PC-9 (cell line): ENCODE measurements around the gene MPPED2. TPM values are rescaled to one million over a fixed set of nuclear protein-coding genes. Genes with fewer than 3 reads are reported as not detected.

ENCODE experiments used
- BruUV-seq: library from RNA; stranded (reverse); fragments of 400-500 nt; replicated peaks from 2 replicates; lab custom pipeline; 2021; lab: Mats Ljungman, UMichigan
- CTCF ChIA-PET: fragments of 300-600 bp; sonication (Branson Sonifier 250); formaldehyde crosslinking; loops from one replicate; lab custom pipeline; 2022; ENCODE audit warnings: antibody characterized with exemption; lab: Charles Lee
- POLR2A ChIA-PET: fragments of 300-600 bp; sonication (Branson Sonifier 250); formaldehyde crosslinking; loops from one replicate; lab custom pipeline; 2022; ENCODE audit warnings: antibody characterized with exemption; ENCODE audit not compliant: unreplicated experiment; lab: Charles Lee
- DNase-seq, 2 experiments: peaks; one replicate each; pipeline versions ENCODE4 v3.0.0 to v3.0.0-alpha.2; 2015 to 2022; ENCODE audit warnings: mixed read lengths in 1 of 2
- H2AFZ ChIP-seq: fragments of 200-600 bp; sonication (generic); 2 replicates; pipeline ENCODE4 v1.8.1; 2017; ENCODE audit warnings: antibody characterized with exemption
- H3F3A ChIP-seq: fragments of 200-600 bp; sonication (generic); 2 replicates; pipeline ENCODE4 v1.8.1; 2017; ENCODE audit warnings: antibody characterized with exemption, mild to moderate bottlenecking, low read depth; ENCODE audit not compliant: insufficient read depth
- H3K27ac ChIP-seq: fragments of 200-600 bp; sonication (generic); 2 replicates; pipeline ENCODE4 v1.6.1; 2016; ENCODE audit warnings: mixed run types
- H3K27me3 ChIP-seq: fragments of 200-600 bp; sonication (generic); 2 replicates; pipeline ENCODE4 v1.6.1; 2016; ENCODE audit warnings: low read depth, mixed run types; ENCODE audit not compliant: insufficient read depth
- H3K36me3 ChIP-seq: fragments of 200-600 bp; sonication (generic); 2 replicates; pipeline ENCODE4 v1.6.1; 2016; ENCODE audit warnings: low read depth, mixed run types
- H3K4me1 ChIP-seq: fragments of 200-600 bp; sonication (generic); replicated peaks from 2 replicates; pipeline ENCODE4 v1.6.1; 2016; ENCODE audit warnings: mixed run types; ENCODE audit not compliant: insufficient read depth
- H3K4me2 ChIP-seq: fragments of 200-600 bp; sonication (generic); 2 replicates; pipeline ENCODE4 v1.6.1; 2017; ENCODE audit warnings: mixed run types
- H3K4me3 ChIP-seq: fragments of 200-600 bp; sonication (generic); 2 replicates; pipeline ENCODE4 v1.6.1; 2016; ENCODE audit warnings: mixed run types
- H3K79me2 ChIP-seq: fragments of 200-600 bp; sonication (generic); 2 replicates; pipeline ENCODE4 v1.6.1; 2017; ENCODE audit warnings: low read depth, mixed run types
- H3K9me2 ChIP-seq: fragments of 200-600 bp; sonication (generic); 2 replicates; pipeline ENCODE4 v1.8.1; 2017; ENCODE audit warnings: mild to moderate bottlenecking; ENCODE audit not compliant: insufficient read depth
- H3K9me3 ChIP-seq: fragments of 200-600 bp; sonication (generic); 2 replicates; pipeline ENCODE4 v1.8.1; 2016; ENCODE audit warnings: low read depth; ENCODE audit not compliant: insufficient read depth
- H4K20me1 ChIP-seq: fragments of 200-600 bp; sonication (generic); 2 replicates; pipeline ENCODE4 v1.8.1; 2017; ENCODE audit not compliant: insufficient read depth
- EZH2 ChIP-seq: fragments of 200-600 bp; sonication (generic); IDR thresholded peaks from 2 replicates; pipeline ENCODE4 v1.8.0; 2017; ENCODE audit warnings: antibody characterized with exemption, low read depth
- intact Hi-C: fragments of 100-400 bp; cut with micrococcal nuclease; formaldehyde crosslinking; loops from one replicate; pipeline ENCODE4 v1.10.0; 2022; ENCODE audit not compliant: unreplicated experiment
- total RNA-seq: library from RNA; stranded (reverse); gene quantifications from 2 replicates; pipeline ENCODE4 v1.2.3, GENCODE V29; 2021
- TF ChIP-seq, protein P1 (sequence below): fragments of 200-600 bp; sonication (generic); conservative IDR thresholded peaks from 2 replicates; pipeline ENCODE4 v1.6.1; 2017; ENCODE audit warnings: mixed run types, antibody characterized with exemption, mild to moderate bottlenecking, moderate library complexity

MPPED2 gene
- total RNA-seq, 1 experiment from 2014 or later = not detected

DNA sequence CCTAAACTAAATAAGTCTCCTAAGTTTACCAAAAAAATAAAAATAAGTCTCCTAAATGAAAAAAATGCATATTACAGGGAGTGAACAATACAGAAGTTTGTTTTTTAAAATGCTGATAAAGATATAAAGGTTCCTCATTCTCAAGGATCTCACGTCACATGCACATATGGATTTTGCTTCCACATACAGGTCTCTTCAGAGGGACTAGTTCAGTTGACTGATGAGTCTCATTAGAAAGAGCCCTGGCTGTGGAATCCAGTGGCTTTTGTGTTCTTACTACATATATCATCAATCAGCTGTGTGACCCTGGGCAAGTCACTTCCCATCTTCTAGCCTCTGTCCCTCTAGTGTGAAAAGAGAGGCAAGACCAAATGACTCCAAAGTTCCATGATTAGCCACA, 43.1 kb downstream of the MPPED2 start:
- no peaks in the 10 kb centered on the region for H3K27me3 ChIP-seq
- CTCF ChIA-PET = no interaction called here
- no peak overlapping the region for H2AFZ ChIP-seq
- POLR2A ChIA-PET = no interaction called here
- H3K9me2 ChIP-seq = no peaks in the 10 kb centered on the region
- H3K9me3 ChIP-seq = no peaks in the 10 kb centered on the region
- H3K4me2 ChIP-seq = no peak overlapping the region
- H3K79me2 ChIP-seq = no peaks in the 10 kb centered on the region
- H3K36me3 ChIP-seq = no peaks in the 10 kb centered on the region
- H4K20me1 ChIP-seq = no peaks in the 10 kb centered on the region
- H3K27ac ChIP-seq = no peak overlapping the region
- H3F3A ChIP-seq = no peaks in the 10 kb centered on the region
- H3K4me1 ChIP-seq = no peaks in the 10 kb centered on the region
- no TSS peak for BruUV-seq
- TF ChIP-seq, protein P1, sequence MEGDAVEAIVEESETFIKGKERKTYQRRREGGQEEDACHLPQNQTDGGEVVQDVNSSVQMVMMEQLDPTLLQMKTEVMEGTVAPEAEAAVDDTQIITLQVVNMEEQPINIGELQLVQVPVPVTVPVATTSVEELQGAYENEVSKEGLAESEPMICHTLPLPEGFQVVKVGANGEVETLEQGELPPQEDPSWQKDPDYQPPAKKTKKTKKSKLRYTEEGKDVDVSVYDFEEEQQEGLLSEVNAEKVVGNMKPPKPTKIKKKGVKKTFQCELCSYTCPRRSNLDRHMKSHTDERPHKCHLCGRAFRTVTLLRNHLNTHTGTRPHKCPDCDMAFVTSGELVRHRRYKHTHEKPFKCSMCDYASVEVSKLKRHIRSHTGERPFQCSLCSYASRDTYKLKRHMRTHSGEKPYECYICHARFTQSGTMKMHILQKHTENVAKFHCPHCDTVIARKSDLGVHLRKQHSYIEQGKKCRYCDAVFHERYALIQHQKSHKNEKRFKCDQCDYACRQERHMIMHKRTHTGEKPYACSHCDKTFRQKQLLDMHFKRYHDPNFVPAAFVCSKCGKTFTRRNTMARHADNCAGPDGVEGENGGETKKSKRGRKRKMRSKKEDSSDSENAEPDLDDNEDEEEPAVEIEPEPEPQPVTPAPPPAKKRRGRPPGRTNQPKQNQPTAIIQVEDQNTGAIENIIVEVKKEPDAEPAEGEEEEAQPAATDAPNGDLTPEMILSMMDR = no peak
- no peak for TF ChIP-seq EZH2
- intact Hi-C loops = no loop called here
- no peak overlapping the region for H3K4me3 ChIP-seq
- no peak for DNase-seq

DNA sequence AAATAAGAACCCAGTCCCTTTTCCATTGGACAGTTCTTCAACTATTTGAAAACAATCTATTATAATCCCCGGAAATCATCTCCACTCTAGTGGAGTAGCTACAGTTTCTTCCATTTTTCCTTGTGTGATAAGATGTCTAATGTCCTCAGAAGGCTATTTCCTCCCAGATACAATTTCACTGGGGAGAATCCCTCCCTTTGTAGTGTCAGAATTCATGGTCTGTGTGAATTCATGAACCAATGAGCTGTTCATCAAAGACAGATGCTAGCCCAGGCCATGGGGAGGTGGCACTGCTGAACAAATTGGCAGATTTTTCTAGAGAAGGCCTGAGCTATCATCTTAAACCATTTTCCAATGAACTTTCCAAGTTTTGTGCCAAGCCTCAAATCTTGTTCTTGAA, 45.4 kb downstream of the MPPED2 start:
- POLR2A ChIA-PET = no interaction called here
- no peak overlapping the region for H3K27ac ChIP-seq
- no peaks in the 10 kb centered on the region for H3K4me1 ChIP-seq
- no peak overlapping the region for H2AFZ ChIP-seq
- CTCF ChIA-PET = no interaction called here
- peaks cover 19% of the 10 kb centered on the region for H3K27me3 ChIP-seq
- no peak for DNase-seq
- no peak overlapping the region for H3K4me2 ChIP-seq
- H3F3A ChIP-seq = no peaks in the 10 kb centered on the region
- intact Hi-C loops = no loop called here
- H3K79me2 ChIP-seq = no peaks in the 10 kb centered on the region
- H3K9me2 ChIP-seq = no peaks in the 10 kb centered on the region
- no peak overlapping the region for H3K4me3 ChIP-seq
- no peaks in the 10 kb centered on the region for H3K9me3 ChIP-seq
- no TSS peak for BruUV-seq
- H4K20me1 ChIP-seq = no peaks in the 10 kb centered on the region
- H3K36me3 ChIP-seq = no peaks in the 10 kb centered on the region
- no peak for TF ChIP-seq EZH2
- TF ChIP-seq, protein P1 = no peak

DNA sequence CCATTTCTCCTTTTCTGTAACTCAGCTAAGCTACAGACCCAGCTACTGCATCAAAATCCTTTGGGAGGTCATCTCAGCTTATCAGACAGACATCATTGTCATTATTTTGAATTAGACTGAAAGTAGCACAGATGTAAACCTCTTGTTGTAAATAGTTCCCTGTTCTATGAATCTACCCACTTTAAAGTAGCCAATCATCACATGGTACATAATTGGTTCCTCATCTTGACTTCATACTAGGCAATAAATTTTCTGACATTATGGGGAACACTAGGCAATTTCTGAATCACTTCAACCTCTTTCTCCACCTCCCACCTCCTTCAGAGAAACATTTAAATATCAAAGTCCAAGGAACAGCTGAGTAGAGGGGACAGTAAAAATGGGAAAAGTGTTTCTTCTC, 47.9 kb downstream of the MPPED2 start:
- intact Hi-C loops = no loop called here
- BruUV-seq = no TSS peak

More for the DNA sequence above, 47.9 kb downstream of the MPPED2 start:
- POLR2A ChIA-PET = no interaction called here
- TF ChIP-seq, protein P1 = no peak
- no peak for TF ChIP-seq EZH2
- Histone ChIP-seq H3K9me3 (no peaks in the 10 kb centered on the region), H3K27ac (no peak overlapping the region), H3K79me2 (no peaks in the 10 kb centered on the region), H3K4me1 (no peaks in the 10 kb centered on the region), H3K36me3 (no peaks in the 10 kb centered on the region), H3K4me3 (no peak overlapping the region), H3K9me2 (no peaks in the 10 kb centered on the region), H3K4me2 (no peak overlapping the region), H3F3A (no peaks in the 10 kb centered on the region), H2AFZ (no peak overlapping the region), H4K20me1 (no peaks in the 10 kb centered on the region), H3K27me3 (peaks cover 39% of the 10 kb centered on the region)
- CTCF ChIA-PET = no interaction called here
- no peak for DNase-seq
